GM12878 (cell line): ENCODE measurements around the gene LARGE1. TPM values are rescaled to one million over a fixed set of nuclear protein-coding genes. Genes with fewer than 3 reads are reported as not detected.

ENCODE experiments used
- ATAC-seq: fragments of 200-7000 bp; cut with Tn5 transposase; 3 replicates; pipeline ENCODE4 v1.9.1; 2020; ENCODE audit warnings: mild to moderate bottlenecking, moderate library complexity
- BruUV-seq: library from RNA; stranded (reverse); fragments of 400-500 nt; replicated peaks from 2 replicates; lab custom pipeline; 2021; lab: Mats Ljungman, UMichigan
- CTCF ChIA-PET: fragments of 300-600 bp; sonication (Branson Sonifier 250); formaldehyde crosslinking; extraction: SDS; loops from one replicate; lab custom pipeline; 2021; ENCODE audit warnings: inconsistent platforms; lab: Yijun Ruan, JAX
- POLR2A ChIA-PET: fragments of 350-600 bp; formaldehyde crosslinking; extraction: SDS; loops from one replicate; lab custom pipeline; 2021; ENCODE audit warnings: inconsistent platforms; lab: Charles Lee
- RAD21 ChIA-PET: fragments of 300-600 bp; sonication (Branson Sonifier 250); formaldehyde crosslinking; loops from one replicate; lab custom pipeline; 2023; ENCODE audit warnings: antibody characterized with exemption; ENCODE audit not compliant: unreplicated experiment; lab: Charles Lee
- SMC1A ChIA-PET: fragments of 300-600 bp; sonication (Branson Sonifier 250); formaldehyde crosslinking; loops from one replicate; lab custom pipeline; 2023; ENCODE audit not compliant: unreplicated experiment, uncharacterized antibody; lab: Charles Lee
- DNase-seq: peaks from one replicate; pipeline ENCODE4 v3.0.0-alpha.2; 2011; ENCODE audit warnings: low read depth, low spot score
- FAIRE-seq: peaks from 3 replicates; lab custom pipeline; 2011; peaks lifted over from hg19 to GRCh38; lab: Jason Lieb, UNC
- H2AFZ ChIP-seq: 2 replicates; pipeline ENCODE4 v1.6.0; 2011; ENCODE audit warnings: low read depth, low read length, control low read depth; ENCODE audit not compliant: control insufficient read depth
- H3K27ac ChIP-seq: 2 replicates; pipeline ENCODE4 v1.5.1; 2011; ENCODE audit warnings: control low read depth; ENCODE audit not compliant: control insufficient read depth, insufficient read depth
- H3K27me3 ChIP-seq, 2 experiments: replicated peaks in 1 of 2; 2 replicates each; pipeline versions ENCODE4 v1.6.0 to v1.6.1; 2011; ENCODE audit warnings: low read length in 1 of 2; ENCODE audit not compliant: control insufficient read depth in 2 of 2, insufficient read depth in 2 of 2
- H3K36me3 ChIP-seq, 2 experiments: 2 replicates each; pipeline ENCODE4 v1.5.1; 2011; ENCODE audit warnings: low read length in 1 of 2; ENCODE audit not compliant: control insufficient read depth in 2 of 2, insufficient read depth in 2 of 2
- H3K4me1 ChIP-seq: 2 replicates; pipeline ENCODE4 v1.6.1; 2011; ENCODE audit warnings: mild to moderate bottlenecking, low read length, moderate library complexity, mixed read lengths; ENCODE audit not compliant: control insufficient read depth, insufficient read depth
- H3K4me2 ChIP-seq: 2 replicates; pipeline ENCODE4 v1.6.0; 2011; ENCODE audit warnings: control low read depth; ENCODE audit not compliant: control insufficient read depth, insufficient read depth
- H3K4me3 ChIP-seq: fragments of 200-600 bp; sonication (generic); 2 replicates; pipeline ENCODE4 v1.5.1; 2016
- H3K79me2 ChIP-seq: 2 replicates; pipeline ENCODE4 v1.6.0; 2011; ENCODE audit warnings: low read length; ENCODE audit not compliant: control insufficient read depth, insufficient read depth
- H3K9ac ChIP-seq: 2 replicates; pipeline ENCODE4 v1.8.0; 2011; ENCODE audit warnings: low read length, control low read depth, mixed read lengths; ENCODE audit not compliant: control insufficient read depth, insufficient read depth
- H3K9me3 ChIP-seq: replicated peaks from 3 replicates; pipeline ENCODE4 v1.5.1; 2011; ENCODE audit warnings: mild to moderate bottlenecking, low read length; ENCODE audit not compliant: control insufficient read depth, insufficient read depth
- H4K20me1 ChIP-seq: 2 replicates; pipeline ENCODE4 v1.6.0; 2011; ENCODE audit not compliant: control insufficient read depth, insufficient read depth
- MTA2 ChIP-seq: fragments of 450-650 bp; IDR thresholded peaks from 2 replicates; pipeline ENCODE4 v1.6.1; 2016; ENCODE audit warnings: low read depth, mild to moderate bottlenecking, moderate library complexity
- NFIC ChIP-seq: IDR thresholded peaks from 2 replicates; pipeline ENCODE4 v1.6.1; 2012; ENCODE audit warnings: low read depth, mild to moderate bottlenecking, inconsistent platforms, low read length, moderate library complexity
- NFYA ChIP-seq: IDR thresholded peaks from 2 replicates; pipeline ENCODE4 v1.6.1; 2011; ENCODE audit warnings: low read depth, mild to moderate bottlenecking, low read length, improper control_type of control experiment, borderline replicate concordance
- SMAD5 ChIP-seq: IDR thresholded peaks from 2 replicates; pipeline ENCODE4 v1.6.1; 2016; ENCODE audit warnings: antibody characterized with exemption, low read depth
- SMC3 ChIP-seq: IDR thresholded peaks from 2 replicates; pipeline ENCODE4 v1.6.1; 2011; ENCODE audit warnings: low read length, improper control_type of control experiment, borderline replicate concordance
- SP1 ChIP-seq: IDR thresholded peaks from one replicate; pipeline ENCODE4 v1.6.1; 2011; ENCODE audit warnings: low read depth, low read length
- SUZ12 ChIP-seq: fragments of 200-600 bp; sonication (generic); IDR thresholded peaks from one replicate; pipeline ENCODE4 v1.6.1; 2018; ENCODE audit warnings: antibody characterized with exemption, mild to moderate bottlenecking; ENCODE audit not compliant: unreplicated experiment
- WGBS: methylation state at CpG from one replicate; pipeline ENCODE4 v1.1.6; 2016; ENCODE audit warnings: low lambda C conversion rate; ENCODE audit not compliant: insufficient replicate concordance, insufficient coverage; ENCODE audit errors: missing lambda C conversion rate; 5-methylcytosine and 5-hydroxymethylcytosine counted together
- in situ Hi-C: fragments of 300-500 bp; cut with MboI; formaldehyde crosslinking; loops from 9 replicates; pipeline ENCODE4 v1.14.3; 2018; ENCODE audit warnings: mixed read lengths
- intact Hi-C: fragments of 100-400 bp; cut with micrococcal nuclease; formaldehyde crosslinking; loops from one replicate; pipeline ENCODE4 v1.14.2; 2022; ENCODE audit not compliant: unreplicated experiment
- polyA plus RNA-seq, 11 experiments: library from polyadenylated mRNA; depleted of rRNA in 4 of 11; unstranded in 6 of 11; stranded (reverse) in 5 of 11; fragments of >200 nt; fragmentation: Nextera tagmentation in 4 of 11; fragmentation: Illumina TruSeq in 1 of 11; extraction: Ambion mirVana in 4 of 11; extraction: Trizol in 1 of 11; gene quantifications; 1 replicate in 1 of 11; 2 replicates in 10 of 11; pipeline versions ENCODE4 v1.2.1 to v1.2.3, GENCODE V29; 2011 to 2016; ENCODE audit warnings: inconsistent platforms in 2 of 11, missing spikeins in 2 of 11, low read depth in 1 of 11
- total RNA-seq, 4 experiments: library from RNA; depleted of rRNA in 3 of 4; stranded (reverse); fragments of >200 nt in 3 of 4; fragmentation: Illumina TruSeq in 1 of 4; extraction: Trizol in 1 of 4; gene quantifications; 2 replicates each; pipeline versions ENCODE4 v1.2.1 to v1.2.3, GENCODE V29; 2013 to 2021

LARGE1 gene
- total and polyA plus RNA-seq, 10 of the 15 experiments (the other 5 are each of a cell fraction or from before 2014, with no cell fraction given), result 3.2 to 41.4 (median 17.3) TPM

DNA sequence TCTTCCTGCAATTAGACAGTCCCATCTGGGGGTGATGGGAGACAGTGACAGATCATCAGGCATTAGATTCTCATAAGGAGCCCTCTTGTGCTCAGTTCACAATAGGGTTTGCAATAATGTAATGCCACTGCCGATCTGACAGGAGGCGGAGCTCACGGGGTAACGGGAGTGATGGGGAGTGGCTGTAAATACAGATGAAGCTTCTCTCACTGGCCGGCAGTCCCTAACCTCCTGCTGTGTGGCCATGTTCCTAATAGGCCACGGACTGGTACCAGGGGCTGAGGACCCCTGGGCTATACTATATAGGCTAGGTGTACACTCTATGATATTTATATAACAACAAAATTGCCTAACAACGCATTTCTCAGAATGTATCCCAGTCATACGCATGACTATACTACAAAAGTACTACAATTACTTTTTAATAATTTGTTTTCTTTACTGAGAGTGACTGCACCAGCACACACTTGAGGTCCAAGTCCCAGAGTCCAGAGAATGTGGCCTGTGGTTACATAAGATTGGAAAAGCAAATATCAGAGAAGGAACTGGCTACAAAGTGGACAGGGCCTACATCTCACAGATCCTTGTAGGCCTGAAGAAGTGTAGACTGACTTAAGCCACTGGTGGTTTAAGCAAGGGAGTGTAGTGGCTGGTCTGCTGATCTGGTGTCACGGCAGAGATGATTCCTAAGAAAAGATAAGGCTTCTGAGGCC is 200.0 kb downstream of the LARGE1 start:
- ChIA-PET RAD21 (no interaction called here), SMC1A (no interaction called here), POLR2A (no interaction called here), CTCF (no interaction called here)
- FAIRE-seq (no peak), DNase-seq (no peak), ATAC-seq (no peak)
- in situ Hi-C loops (no loop called here), intact Hi-C loops (no loop called here)
- Histone ChIP-seq H4K20me1 (no peaks in the 10 kb centered on the region), H3K9ac (no peak overlapping the region), H3K27ac (no peak overlapping the region), H3K4me1 (no peaks in the 10 kb centered on the region), H3K36me3 (no peaks in the 10 kb centered on the region), H3K4me2 (no peak overlapping the region), H3K9me3 (no peaks in the 10 kb centered on the region), H3K79me2 (no peaks in the 10 kb centered on the region), H3K4me3 (no peak overlapping the region), H2AFZ (no peak overlapping the region), H3K27me3 (no peaks in the 10 kb centered on the region)
- no TSS peak for BruUV-seq
- no peak for TF ChIP-seq SP1
- no peak for TF ChIP-seq SUZ12
- no peak for TF ChIP-seq NFIC
- no peak for TF ChIP-seq NFYA
- no peak for TF ChIP-seq SMC3
- no peak for TF ChIP-seq MTA2
- TF ChIP-seq SMAD5, result no peak
- 84% methylated on average over 9 of the region's 9 CpGs for WGBS
